B cell (primary cell): Measurements from ENCODE around the gene RALB.

ENCODE experiments used
- EZH2 ChIP-seq: IDR thresholded peaks from 2 replicates; pipeline ENCODE4 v1.6.1; 2012; ENCODE audit warnings: borderline replicate concordance, low read depth, mild to moderate bottlenecking, moderate library complexity, low read length; ENCODE audit not compliant: insufficient read depth, poor library complexity, severe bottlenecking
- TF ChIP-seq, protein P1 (sequence below): fragments of 200-600 bp; IDR thresholded peaks from one replicate; pipeline ENCODE4 v1.8.0; 2022; ENCODE audit warnings: antibody characterized with exemption, mild to moderate bottlenecking

GRCh38 chr2:120221616-120222015, 31.0 kb upstream of the RALB start:
- TF ChIP-seq EZH2, result no peak
- TF ChIP-seq, protein P1, sequence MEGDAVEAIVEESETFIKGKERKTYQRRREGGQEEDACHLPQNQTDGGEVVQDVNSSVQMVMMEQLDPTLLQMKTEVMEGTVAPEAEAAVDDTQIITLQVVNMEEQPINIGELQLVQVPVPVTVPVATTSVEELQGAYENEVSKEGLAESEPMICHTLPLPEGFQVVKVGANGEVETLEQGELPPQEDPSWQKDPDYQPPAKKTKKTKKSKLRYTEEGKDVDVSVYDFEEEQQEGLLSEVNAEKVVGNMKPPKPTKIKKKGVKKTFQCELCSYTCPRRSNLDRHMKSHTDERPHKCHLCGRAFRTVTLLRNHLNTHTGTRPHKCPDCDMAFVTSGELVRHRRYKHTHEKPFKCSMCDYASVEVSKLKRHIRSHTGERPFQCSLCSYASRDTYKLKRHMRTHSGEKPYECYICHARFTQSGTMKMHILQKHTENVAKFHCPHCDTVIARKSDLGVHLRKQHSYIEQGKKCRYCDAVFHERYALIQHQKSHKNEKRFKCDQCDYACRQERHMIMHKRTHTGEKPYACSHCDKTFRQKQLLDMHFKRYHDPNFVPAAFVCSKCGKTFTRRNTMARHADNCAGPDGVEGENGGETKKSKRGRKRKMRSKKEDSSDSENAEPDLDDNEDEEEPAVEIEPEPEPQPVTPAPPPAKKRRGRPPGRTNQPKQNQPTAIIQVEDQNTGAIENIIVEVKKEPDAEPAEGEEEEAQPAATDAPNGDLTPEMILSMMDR, result no peak
